MCF 10A (cell line): ENCODE measurements around the gene FAM3C. TPM values are rescaled to one million over a fixed set of nuclear protein-coding genes. Genes with fewer than 3 reads are reported as not detected.

Experiments used
- BruUV-seq: library from RNA; stranded (reverse); fragments of 400-500 nt; replicated peaks from 2 replicates; lab custom pipeline; 2021; lab: Mats Ljungman, UMichigan
- CTCF ChIA-PET: fragments of 300-600 bp; sonication (Branson Sonifier 250); formaldehyde crosslinking; extraction: SDS; loops from one replicate; lab custom pipeline; 2021; ENCODE audit warnings: antibody characterized with exemption, inconsistent platforms; lab: Yijun Ruan, JAX
- POLR2A ChIA-PET: fragments of 300-600, 350-650 bp; sonication (Branson Sonifier 250); formaldehyde crosslinking; extraction: SDS; loops from one replicate; lab custom pipeline; 2020; ENCODE audit warnings: antibody characterized with exemption, inconsistent platforms; lab: Yijun Ruan, JAX
- DNase-seq: peaks from one replicate; pipeline ENCODE4 v3.0.0-alpha.2; 2018; ENCODE audit not compliant: unreplicated experiment
- H3K27ac Mint-ChIP-seq: one replicate; pipeline ENCODE4 v1.8.0; 2022; ENCODE audit warnings: mild to moderate bottlenecking, low read depth, mixed read lengths; ENCODE audit not compliant: unreplicated experiment
- H3K27me3 Mint-ChIP-seq: one replicate; pipeline ENCODE4 v1.8.0; 2022; ENCODE audit warnings: mixed read lengths; ENCODE audit not compliant: insufficient read depth, unreplicated experiment
- H3K36me3 Mint-ChIP-seq: one replicate; pipeline ENCODE4 v1.8.0; 2022; ENCODE audit warnings: mild to moderate bottlenecking, moderate library complexity, mixed read lengths; ENCODE audit not compliant: insufficient read depth, unreplicated experiment
- H3K4me1 Mint-ChIP-seq: one replicate; pipeline ENCODE4 v1.8.0; 2022; ENCODE audit warnings: mixed read lengths; ENCODE audit not compliant: insufficient read depth, unreplicated experiment
- H3K4me3 Mint-ChIP-seq: one replicate; pipeline ENCODE4 v1.8.0; 2022; ENCODE audit warnings: mild to moderate bottlenecking, moderate library complexity, mixed read lengths; ENCODE audit not compliant: unreplicated experiment
- H3K9me3 Mint-ChIP-seq: one replicate; pipeline ENCODE4 v1.8.0; 2022; ENCODE audit warnings: mixed read lengths; ENCODE audit not compliant: unreplicated experiment
- intact Hi-C: fragments of 100-400 bp; cut with micrococcal nuclease; formaldehyde crosslinking; loops from 2 replicates; pipeline ENCODE4 v1.14.1; 2022
- total RNA-seq: library from RNA; stranded (reverse); gene quantifications from 2 replicates; pipeline ENCODE4 v1.2.3, GENCODE V29; 2022
- TF ChIP-seq, protein P1 (sequence below): fragments of 200-600 bp; IDR thresholded peaks from one replicate; pipeline ENCODE4 v1.8.0; 2022; ENCODE audit warnings: antibody characterized with exemption, mild to moderate bottlenecking; ENCODE audit not compliant: unreplicated experiment

The FAM3C gene
- total RNA-seq, 1 experiment from 2014 or later, result 56.5 TPM

DNA sequence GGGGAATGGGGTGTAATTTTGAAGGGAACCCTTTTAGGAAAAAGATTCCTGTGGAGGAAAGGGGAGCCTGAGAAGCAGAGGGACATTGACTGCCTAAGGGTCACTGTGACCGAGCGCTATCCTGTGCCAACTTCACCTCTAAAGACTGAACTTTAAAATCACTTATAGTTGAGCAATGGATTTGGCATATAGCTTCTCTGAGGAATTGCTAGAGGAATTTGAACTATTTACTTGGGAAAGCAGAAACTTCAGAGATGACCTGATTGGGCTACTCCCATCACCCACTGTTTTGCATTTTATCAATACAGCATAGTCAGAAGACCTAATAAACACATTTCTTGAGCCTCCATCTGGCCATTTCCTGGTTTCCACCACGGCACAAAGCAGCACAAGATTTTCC lies 91.0 kb downstream of the FAM3C start:
- Mint-ChIP-seq H3K4me1 (peaks cover 7% of the 10 kb centered on the region), H3K36me3 (no peaks in the 10 kb centered on the region), H3K27ac (no peak overlapping the region), H3K9me3 (peaks cover 7% of the 10 kb centered on the region), H3K27me3 (peaks cover 14% of the 10 kb centered on the region), H3K4me3 (no peak overlapping the region)
- intact Hi-C loops, result no loop called here
- no TSS peak for BruUV-seq
- POLR2A ChIA-PET, result no interaction called here
- TF ChIP-seq, protein P1, sequence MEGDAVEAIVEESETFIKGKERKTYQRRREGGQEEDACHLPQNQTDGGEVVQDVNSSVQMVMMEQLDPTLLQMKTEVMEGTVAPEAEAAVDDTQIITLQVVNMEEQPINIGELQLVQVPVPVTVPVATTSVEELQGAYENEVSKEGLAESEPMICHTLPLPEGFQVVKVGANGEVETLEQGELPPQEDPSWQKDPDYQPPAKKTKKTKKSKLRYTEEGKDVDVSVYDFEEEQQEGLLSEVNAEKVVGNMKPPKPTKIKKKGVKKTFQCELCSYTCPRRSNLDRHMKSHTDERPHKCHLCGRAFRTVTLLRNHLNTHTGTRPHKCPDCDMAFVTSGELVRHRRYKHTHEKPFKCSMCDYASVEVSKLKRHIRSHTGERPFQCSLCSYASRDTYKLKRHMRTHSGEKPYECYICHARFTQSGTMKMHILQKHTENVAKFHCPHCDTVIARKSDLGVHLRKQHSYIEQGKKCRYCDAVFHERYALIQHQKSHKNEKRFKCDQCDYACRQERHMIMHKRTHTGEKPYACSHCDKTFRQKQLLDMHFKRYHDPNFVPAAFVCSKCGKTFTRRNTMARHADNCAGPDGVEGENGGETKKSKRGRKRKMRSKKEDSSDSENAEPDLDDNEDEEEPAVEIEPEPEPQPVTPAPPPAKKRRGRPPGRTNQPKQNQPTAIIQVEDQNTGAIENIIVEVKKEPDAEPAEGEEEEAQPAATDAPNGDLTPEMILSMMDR, result no peak
- no peak for DNase-seq
- CTCF ChIA-PET, result interaction anchor here (0.8 to 1.2 kb wide), 2 partner anchors 10 to 21 kb away, joined by 3 to 4 read pairs; no protein-coding TSS in a partner anchor

DNA sequence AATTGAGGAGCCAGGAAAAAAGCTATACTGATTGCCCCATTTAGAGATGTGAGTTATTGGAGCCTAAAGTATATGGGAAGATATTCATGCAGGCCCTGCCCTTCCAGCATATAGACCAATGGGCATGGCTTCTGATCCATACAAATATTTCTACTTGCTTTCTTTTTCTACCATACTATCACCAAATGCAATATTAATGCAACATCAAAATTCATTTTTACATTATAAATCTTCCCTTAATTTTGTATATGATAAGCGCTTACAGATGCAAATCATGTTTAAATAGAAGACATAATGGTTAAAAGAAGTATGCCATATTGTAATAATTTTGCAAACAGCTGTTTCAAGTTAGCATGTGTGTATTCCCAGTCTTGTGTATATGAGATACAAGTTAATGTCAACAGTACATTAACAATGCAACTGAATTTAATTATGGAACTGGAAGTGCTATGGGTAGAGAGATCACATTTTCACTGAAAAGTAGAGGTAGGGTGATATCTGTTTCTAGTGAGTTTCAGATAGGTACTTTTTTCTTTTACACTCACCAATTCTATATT lies 91.9 kb downstream of the FAM3C start:
- intact Hi-C loops, result no loop called here
- H3K36me3 Mint-ChIP-seq, result no peaks in the 10 kb centered on the region
- H3K4me3 Mint-ChIP-seq, result no peak overlapping the region
- BruUV-seq, result no TSS peak
- ChIA-PET CTCF (interaction anchor here (0.8 to 1.2 kb wide), 2 partner anchors 9 to 22 kb away, joined by 3 to 4 read pairs; no protein-coding TSS in a partner anchor), POLR2A (no interaction called here)
- peaks cover 7% of the 10 kb centered on the region for H3K4me1 Mint-ChIP-seq
- no peak for DNase-seq
- no peaks in the 10 kb centered on the region for H3K9me3 Mint-ChIP-seq
- TF ChIP-seq, protein P1, result no peak
- H3K27ac Mint-ChIP-seq, result no peak overlapping the region
- peaks cover 5% of the 10 kb centered on the region for H3K27me3 Mint-ChIP-seq

DNA sequence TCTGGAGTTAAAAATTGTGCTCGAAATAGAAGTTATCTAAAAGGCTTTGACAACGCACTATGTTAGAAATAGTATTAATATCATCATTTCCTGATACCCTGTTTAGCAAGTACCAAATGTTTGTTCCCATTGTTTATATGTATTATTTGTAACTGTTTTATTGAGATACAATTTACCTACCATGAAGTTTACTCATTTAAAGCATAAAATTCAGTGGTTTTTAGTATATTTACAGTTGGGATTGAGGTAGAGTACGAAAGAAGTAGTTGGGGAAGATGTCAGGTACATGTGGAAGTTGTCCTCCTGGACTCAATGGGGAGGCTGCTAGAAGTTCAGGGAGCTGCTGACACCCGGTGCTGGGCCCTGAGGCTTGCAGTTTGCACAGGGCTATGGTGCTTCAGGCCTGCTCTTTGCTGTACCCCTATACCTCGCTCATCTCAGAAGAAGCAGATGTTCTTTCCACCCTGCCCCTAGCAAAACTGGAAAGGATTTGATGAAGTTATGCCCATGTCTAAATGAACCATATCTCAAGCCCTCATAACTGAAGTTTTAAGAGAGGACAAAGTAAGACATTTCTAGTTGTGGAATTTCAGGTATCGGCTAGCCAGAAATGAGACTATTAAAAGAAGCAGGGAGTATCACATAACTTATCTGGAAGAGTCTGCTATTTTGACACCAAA lies 92.5 kb downstream of the FAM3C start:
- DNase-seq, result no peak
- CTCF ChIA-PET, result no interaction called here
- Mint-ChIP-seq H3K27ac (no peak overlapping the region), H3K27me3 (no peaks in the 10 kb centered on the region), H3K9me3 (no peaks in the 10 kb centered on the region), H3K4me1 (peaks cover 7% of the 10 kb centered on the region), H3K36me3 (no peaks in the 10 kb centered on the region), H3K4me3 (no peak overlapping the region)
- no TSS peak for BruUV-seq
- POLR2A ChIA-PET, result no interaction called here
- intact Hi-C loops, result no loop called here
- TF ChIP-seq, protein P1, result no peak

DNA sequence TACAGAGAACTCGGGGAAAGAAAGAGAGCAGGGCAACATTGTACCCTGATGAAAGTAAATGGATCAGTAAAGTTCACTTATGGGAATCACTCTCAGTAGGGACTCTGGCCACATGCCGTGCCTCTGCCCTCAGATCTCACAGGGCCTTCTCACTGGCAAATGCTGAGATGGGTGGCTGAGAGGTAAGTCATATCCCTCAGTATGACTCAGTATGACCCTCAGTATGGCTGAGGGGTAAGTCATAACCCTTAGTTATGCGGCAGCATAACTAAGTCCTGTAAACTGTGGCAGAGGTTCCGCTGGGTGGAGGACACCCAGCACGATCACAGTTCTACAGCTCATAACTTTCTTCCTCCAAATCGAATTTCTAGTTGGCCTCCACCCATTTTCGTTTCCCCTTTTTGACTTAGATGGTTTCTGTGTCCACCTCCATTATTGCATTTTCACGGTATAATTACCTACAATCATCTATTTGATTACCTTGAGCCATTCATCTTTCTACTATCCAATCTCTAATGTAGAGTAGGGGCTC lies 93.8 kb downstream of the FAM3C start:
- intact Hi-C loops, result no loop called here
- Mint-ChIP-seq H3K27me3 (no peaks in the 10 kb centered on the region), H3K9me3 (no peaks in the 10 kb centered on the region), H3K27ac (no peak overlapping the region), H3K36me3 (no peaks in the 10 kb centered on the region), H3K4me1 (peaks cover 7% of the 10 kb centered on the region), H3K4me3 (no peak overlapping the region)
- ChIA-PET CTCF (no interaction called here), POLR2A (interaction anchor here (0.6 kb wide), 1 partner anchor 697 kb away, joined by 3 read pairs; no protein-coding TSS in a partner anchor)
- no TSS peak for BruUV-seq
- no peak for DNase-seq
- TF ChIP-seq, protein P1, result no peak
